NCI-H187 (cell line): ENCODE measurements around the gene LTBP3.

Source experiments
- DNase-seq, 2 experiments: peaks; one replicate each; lab custom pipeline; 2025; lab: John Stamatoyannopoulos, UW

LTBP3 gene

GRCh38 chr11:65506772-65507505, 51.2 kb downstream of the LTBP3 start:
- peak in 1 of 2 experiments; percentile 72 for DNase-seq

- DNase-seq, result no peak
Measured at GRCh38 chr11:65506290-65506771, 51.8 kb downstream of the LTBP3 start.

GRCh38 chr11:65505466-65506289, 52.5 kb downstream of the LTBP3 start:
- DNase-seq, result no peak

- DNase-seq, result peak in 1 of 2 experiments; percentile 27
Measured at GRCh38 chr11:65504674-65505465, 53.3 kb downstream of the LTBP3 start.

- DNase-seq, result peak in 1 of 2 experiments; percentile 42
Measured at GRCh38 chr11:65503949-65504673, 54.0 kb downstream of the LTBP3 start.

- no peak for DNase-seq
Measured at GRCh38 chr11:65503368-65503948, 54.7 kb downstream of the LTBP3 start.

GRCh38 chr11:65502555-65503367, 55.4 kb downstream of the LTBP3 start:
- no peak for DNase-seq

- no peak for DNase-seq
Measured at GRCh38 chr11:65502274-65502554, 55.9 kb downstream of the LTBP3 start.

GRCh38 chr11:65501472-65502273, 56.5 kb downstream of the LTBP3 start:
- peak in 1 of 2 experiments; percentile 64 for DNase-seq

- DNase-seq, result no peak
Measured at GRCh38 chr11:65501186-65501471, 57.0 kb downstream of the LTBP3 start.

GRCh38 chr11:65500387-65501185, 57.6 kb downstream of the LTBP3 start:
- peak in 1 of 2 experiments; percentile 63 for DNase-seq

- DNase-seq, result peak in 1 of 2 experiments; percentile 63
Measured at GRCh38 chr11:65499713-65500386, 58.3 kb downstream of the LTBP3 start.

GRCh38 chr11:65498977-65499712, 59.0 kb downstream of the LTBP3 start, which contains the start of gene MALAT1:
Gene MALAT1 (plus strand): TSS chr11:65499045.
- DNase-seq, result peak; percentile 68 to 85

GRCh38 chr11:65498727-65498976, 59.5 kb downstream of the LTBP3 start:
- DNase-seq, result peak in 1 of 2 experiments; percentile 68

- no peak for DNase-seq
Measured at GRCh38 chr11:65498042-65498726, 60.0 kb downstream of the LTBP3 start.

- DNase-seq, result peak; percentile 98 to 99
Measured at GRCh38 chr11:65497141-65498041, 60.8 kb downstream of the LTBP3 start.
